B cell (primary cell): ENCODE data around the gene ANKRD33. TPM values are rescaled to one million over a fixed set of nuclear protein-coding genes. Genes with fewer than 3 reads are reported as not detected.

Source experiments
- ATAC-seq: fragments of 200-7000 bp; cut with Tn5 transposase; one replicate; pipeline ENCODE4 v1.10.0; 2021; ENCODE audit warnings: low read depth, mild to moderate bottlenecking, moderate number of reproducible peaks, moderate library complexity
- CTCF ChIA-PET: fragments of 350-600 bp; sonication (Branson Sonifier 250); formaldehyde crosslinking; loops from one replicate; lab custom pipeline; 2021; ENCODE audit warnings: antibody characterized with exemption, inconsistent platforms; lab: Charles Lee
- POLR2A ChIA-PET: fragments of 350-600 bp; sonication (Branson Sonifier 250); formaldehyde crosslinking; loops from one replicate; lab custom pipeline; 2021; ENCODE audit warnings: antibody characterized with exemption; lab: Charles Lee
- DNase-seq: peaks from one replicate; pipeline ENCODE4 v3.0.0; 2013
- H2AFZ ChIP-seq: 2 replicates; pipeline ENCODE4 v1.6.1; 2012; ENCODE audit warnings: mild to moderate bottlenecking, low read depth, low read length; ENCODE audit not compliant: insufficient read depth, poor library complexity, severe bottlenecking
- H3K27ac ChIP-seq, 2 donors: 1 replicate in 1 of 2; 2 replicates in 1 of 2; pipeline ENCODE4 v1.5.1; 2012 to 2013; ENCODE audit warnings: low read length in 2 of 2, mild to moderate bottlenecking in 2 of 2, moderate library complexity in 1 of 2
- H3K27me3 ChIP-seq, 4 experiments: fragments of 200-600 bp in 1 of 4; sonication (generic) in 1 of 4; replicated peaks in 1 of 4; 1 replicate in 2 of 4; 2 replicates in 2 of 4; pipeline versions ENCODE4 v1.6.1 to v1.7.0; 2013 to 2016; ENCODE audit warnings: low read length in 3 of 4, mild to moderate bottlenecking in 2 of 4, mixed read lengths in 1 of 4, moderate library complexity in 1 of 4; ENCODE audit not compliant: insufficient read depth in 4 of 4, control insufficient read depth in 3 of 4; ENCODE audit errors: control extremely low read depth in 1 of 4
- H3K36me3 ChIP-seq, 2 experiments: replicated peaks in 1 of 2; 1 replicate in 1 of 2; 2 replicates in 1 of 2; pipeline versions ENCODE4 v1.6.1 to v1.7.1; 2013; ENCODE audit warnings: low read length in 1 of 2; ENCODE audit not compliant: insufficient read depth in 2 of 2, control insufficient read depth in 1 of 2; ENCODE audit errors: control extremely low read depth in 1 of 2, extremely low read depth in 1 of 2
- H3K4me1 ChIP-seq, 2 donors: fragments of 200-600 bp in 1 of 2; sonication (generic) in 1 of 2; 1 replicate in 1 of 2; 2 replicates in 1 of 2; pipeline versions ENCODE4 v1.5.1 to v1.6.1; 2013 to 2017; ENCODE audit warnings: low read length in 2 of 2; ENCODE audit not compliant: control insufficient read depth in 2 of 2, insufficient read depth in 2 of 2
- H3K4me2 ChIP-seq: replicated peaks from 2 replicates; pipeline ENCODE3; 2012; ENCODE audit warnings: mild to moderate bottlenecking, low read depth, low read length; ENCODE audit not compliant: poor library complexity, severe bottlenecking
- H3K4me3 ChIP-seq, 5 experiments: fragments of 200-600 bp in 1 of 5; sonication (generic) in 1 of 5; 1 replicate in 3 of 5; 2 replicates in 2 of 5; pipeline versions ENCODE4 v1.5.1 to v1.7.0; 2011 to 2016; ENCODE audit warnings: low read length in 4 of 5, mild to moderate bottlenecking in 4 of 5, low read depth in 2 of 5, control low read depth in 1 of 5, moderate library complexity in 1 of 5; ENCODE audit not compliant: insufficient read depth in 1 of 5; ENCODE audit errors: control extremely low read depth in 1 of 5, extremely low read depth in 1 of 5
- H3K79me2 ChIP-seq: fragments of 200-600 bp; sonication (generic); one replicate; pipeline ENCODE4 v1.6.0; 2016; ENCODE audit warnings: low read length; ENCODE audit not compliant: control insufficient read depth, insufficient read depth
- H3K9ac ChIP-seq: fragments of 200-600 bp; sonication (generic); 2 replicates; pipeline ENCODE4 v1.6.1; 2017; ENCODE audit warnings: mild to moderate bottlenecking, low read length, moderate library complexity
- H3K9me3 ChIP-seq, 3 donors: one replicate each; pipeline versions ENCODE4 v1.6.1 to v1.7.1; 2013; ENCODE audit warnings: low read length in 2 of 3; ENCODE audit not compliant: control insufficient read depth in 2 of 3, insufficient read depth in 1 of 3; ENCODE audit errors: control extremely low read depth in 1 of 3
- H4K20me1 ChIP-seq: 2 replicates; pipeline ENCODE4 v1.6.0; 2012; ENCODE audit warnings: mild to moderate bottlenecking, low read length; ENCODE audit not compliant: insufficient read depth, control insufficient read depth, poor library complexity, severe bottlenecking
- H3K27ac Mint-ChIP-seq: one replicate; pipeline ENCODE4 v1.8.0; 2021; ENCODE audit warnings: mixed read lengths
- H3K27me3 Mint-ChIP-seq: one replicate; pipeline ENCODE4 v1.8.0; 2021; ENCODE audit warnings: mixed read lengths
- H3K4me1 Mint-ChIP-seq: one replicate; pipeline ENCODE4 v1.8.0; 2021; ENCODE audit warnings: mixed read lengths
- H3K4me3 Mint-ChIP-seq: one replicate; pipeline ENCODE4 v1.8.0; 2021; ENCODE audit warnings: mixed read lengths
- H3K9me3 Mint-ChIP-seq: one replicate; pipeline ENCODE4 v1.8.0; 2022; ENCODE audit warnings: mixed read lengths; ENCODE audit not compliant: insufficient read depth
- EZH2 ChIP-seq: IDR thresholded peaks from 2 replicates; pipeline ENCODE4 v1.6.1; 2012; ENCODE audit warnings: borderline replicate concordance, low read depth, mild to moderate bottlenecking, moderate library complexity, low read length; ENCODE audit not compliant: insufficient read depth, poor library complexity, severe bottlenecking
- WGBS: methylation state at CpG from one replicate; pipeline ENCODE4 v1.1.5; 2013; ENCODE audit warnings: missing lambda C conversion rate; ENCODE audit not compliant: insufficient coverage; 5-methylcytosine and 5-hydroxymethylcytosine counted together
- intact Hi-C: fragments of 100-400 bp; cut with micrococcal nuclease; formaldehyde crosslinking; loops from one replicate; pipeline ENCODE4 v1.10.0; 2022
- polyA plus RNA-seq: library from polyadenylated mRNA; depleted of rRNA; stranded (reverse); fragments of >200 nt; gene quantifications from 2 replicates; pipeline ENCODE4 v1.2.3, GENCODE V29; 2012
- total RNA-seq, 2 donors: library from RNA; stranded (reverse); fragments of 120-200 nt in 1 of 2; gene quantifications; 1 replicate in 1 of 2; 2 replicates in 1 of 2; pipeline versions ENCODE4 v1.2.3 to v1.2.4, GENCODE V29; 2013 to 2022
- TF ChIP-seq, protein P1 (sequence below): fragments of 200-600 bp; IDR thresholded peaks from one replicate; pipeline ENCODE4 v1.8.0; 2022; ENCODE audit warnings: antibody characterized with exemption, mild to moderate bottlenecking

The ANKRD33 gene
- total and polyA plus RNA-seq, 2 donors (not counting 1 experiment from before 2014, with no cell fraction given): not detected

DNA sequence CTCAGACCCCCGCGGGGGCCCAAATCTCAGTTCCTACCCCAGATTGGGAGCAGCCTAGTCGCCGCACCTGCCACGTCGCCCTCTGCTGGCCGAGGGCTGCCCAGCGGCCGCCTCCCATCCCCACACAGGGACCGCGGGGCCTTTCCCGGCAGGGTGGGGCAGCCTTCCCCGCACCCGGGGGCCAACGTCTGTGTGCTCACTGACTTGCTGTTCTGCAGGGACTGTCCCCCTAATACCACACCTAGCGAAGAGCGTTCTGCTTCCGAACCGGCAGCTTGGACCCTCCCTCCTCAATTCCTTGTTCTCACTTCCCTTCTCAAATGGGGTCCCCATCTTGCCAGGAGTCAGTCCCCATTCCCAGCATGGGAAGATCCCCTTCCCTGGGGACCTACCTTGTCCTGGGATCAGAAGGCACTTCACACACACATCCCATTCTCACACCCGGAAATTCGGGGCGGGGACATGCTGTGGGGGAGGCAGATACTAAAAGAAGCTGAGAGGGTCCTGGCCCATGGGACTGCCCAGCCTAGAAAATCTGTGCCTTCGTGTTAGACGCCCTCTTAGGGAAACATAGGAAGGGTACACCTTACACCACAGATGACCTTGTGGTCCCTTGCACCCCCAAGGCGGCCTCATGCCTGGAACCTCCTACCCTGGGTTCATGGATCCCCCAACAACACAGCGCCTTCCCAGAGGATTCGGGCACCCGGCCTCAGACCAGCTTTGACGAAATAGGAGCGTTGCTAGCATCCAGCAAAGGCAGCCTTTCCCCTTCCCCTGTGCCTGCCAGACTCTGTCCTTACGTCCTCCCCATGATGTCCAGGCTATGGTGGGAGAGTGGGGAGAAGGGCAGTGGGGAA is 35.8 kb downstream of the ANKRD33 start:
- H3K4me1 ChIP-seq: peaks cover 23 to 31% of the 10 kb centered on the region in 2 donors
- ATAC-seq (peak; percentile 61), DNase-seq (peak; percentile 64)
- POLR2A ChIA-PET: interaction anchor here (0.7 kb wide), 1 partner anchor 16 kb away, joined by 3 read pairs; the partner anchor contains the start of gene ACVRL1
- no peaks in the 10 kb centered on the region for H3K79me2 ChIP-seq
- H4K20me1 ChIP-seq: no peaks in the 10 kb centered on the region
- H3K4me3 ChIP-seq: peak overlapping the region in 3 of 5 experiments; percentile 10 to 40 (median 12)
- H3K4me2 ChIP-seq: peak overlapping the region; percentile 69
- H3K27me3 ChIP-seq: peaks cover 0 to 4% (median 2%) of the 10 kb centered on the region in 4 experiments
- no peaks in the 10 kb centered on the region for H3K36me3 ChIP-seq
- no peak for TF ChIP-seq EZH2
- TF ChIP-seq, protein P1, sequence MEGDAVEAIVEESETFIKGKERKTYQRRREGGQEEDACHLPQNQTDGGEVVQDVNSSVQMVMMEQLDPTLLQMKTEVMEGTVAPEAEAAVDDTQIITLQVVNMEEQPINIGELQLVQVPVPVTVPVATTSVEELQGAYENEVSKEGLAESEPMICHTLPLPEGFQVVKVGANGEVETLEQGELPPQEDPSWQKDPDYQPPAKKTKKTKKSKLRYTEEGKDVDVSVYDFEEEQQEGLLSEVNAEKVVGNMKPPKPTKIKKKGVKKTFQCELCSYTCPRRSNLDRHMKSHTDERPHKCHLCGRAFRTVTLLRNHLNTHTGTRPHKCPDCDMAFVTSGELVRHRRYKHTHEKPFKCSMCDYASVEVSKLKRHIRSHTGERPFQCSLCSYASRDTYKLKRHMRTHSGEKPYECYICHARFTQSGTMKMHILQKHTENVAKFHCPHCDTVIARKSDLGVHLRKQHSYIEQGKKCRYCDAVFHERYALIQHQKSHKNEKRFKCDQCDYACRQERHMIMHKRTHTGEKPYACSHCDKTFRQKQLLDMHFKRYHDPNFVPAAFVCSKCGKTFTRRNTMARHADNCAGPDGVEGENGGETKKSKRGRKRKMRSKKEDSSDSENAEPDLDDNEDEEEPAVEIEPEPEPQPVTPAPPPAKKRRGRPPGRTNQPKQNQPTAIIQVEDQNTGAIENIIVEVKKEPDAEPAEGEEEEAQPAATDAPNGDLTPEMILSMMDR: peak; percentile 75
- WGBS: 23% methylated on average over 26 of the region's 31 CpGs
- no peak overlapping the region for H3K27ac ChIP-seq
- intact Hi-C loops: no loop called here
- peak overlapping the region; percentile 46 for H3K27ac Mint-ChIP-seq
- H3K9me3 Mint-ChIP-seq: no peaks in the 10 kb centered on the region
- peak overlapping the region; percentile 75 for H2AFZ ChIP-seq
- H3K9me3 ChIP-seq: peaks cover 0 to 4% (median 0%) of the 10 kb centered on the region in 3 donors
- CTCF ChIA-PET: interaction anchor here (0.6 to 4.3 kb wide), 10 partner anchors 12 to 101 kb away, joined by 3 to 17 read pairs (median 5); partner anchors contain the start of gene ACVRL1
- H3K4me3 Mint-ChIP-seq: peak overlapping the region; percentile 65
- peak overlapping the region; percentile 39 for H3K9ac ChIP-seq
- H3K27me3 Mint-ChIP-seq: peaks cover 3% of the 10 kb centered on the region
- peaks cover 33% of the 10 kb centered on the region for H3K4me1 Mint-ChIP-seq
